RWPE2 (cell line): ENCODE measurements around the gene CDS2.

Source experiments
- ATAC-seq: fragments of 200-7000 bp; cut with Tn5 transposase; 3 replicates; pipeline ENCODE4 v1.9.1; 2021; ENCODE audit warnings: low read depth
- DNase-seq: peaks from one replicate; pipeline ENCODE4 v3.0.0-alpha.2; 2020; ENCODE audit warnings: low spot score
- H3K27ac ChIP-seq: fragments of 450-650 bp; 2 replicates; pipeline ENCODE4 v1.5.1; 2017; ENCODE audit warnings: mild to moderate bottlenecking; ENCODE audit not compliant: poor library complexity, severe bottlenecking
- H3K27me3 ChIP-seq: fragments of 250-450 bp; sonication (Bioruptor Pico); 2 replicates; pipeline ENCODE4 v1.5.1; 2021; ENCODE audit warnings: mild to moderate bottlenecking, moderate library complexity; ENCODE audit not compliant: insufficient read depth, poor library complexity, severe bottlenecking
- H3K36me3 ChIP-seq: fragments of 250-450 bp; sonication (Bioruptor Pico); 2 replicates; pipeline ENCODE4 v1.5.1; 2020; ENCODE audit warnings: low read depth, mild to moderate bottlenecking, moderate library complexity
- H3K4me1 ChIP-seq: fragments of 250-450 bp; sonication (Bioruptor Pico); 2 replicates; pipeline ENCODE4 v1.5.1; 2021; ENCODE audit warnings: mild to moderate bottlenecking, moderate library complexity; ENCODE audit not compliant: insufficient read depth, poor library complexity, severe bottlenecking
- H3K4me3 ChIP-seq: fragments of 250-450 bp; sonication (Bioruptor Pico); 2 replicates; pipeline ENCODE4 v1.5.1; 2021; ENCODE audit warnings: mild to moderate bottlenecking, moderate library complexity; ENCODE audit not compliant: severe bottlenecking
- H3K9me3 ChIP-seq: fragments of 250-450 bp; sonication (Bioruptor Pico); 2 replicates; pipeline ENCODE4 v1.5.1; 2021; ENCODE audit warnings: mild to moderate bottlenecking, moderate library complexity; ENCODE audit not compliant: severe bottlenecking
- TF ChIP-seq, protein P1 (sequence below): fragments of 450-650 bp; IDR thresholded peaks from one replicate; pipeline ENCODE4 v1.5.1; 2017; ENCODE audit warnings: mild to moderate bottlenecking, moderate library complexity; ENCODE audit not compliant: poor library complexity, severe bottlenecking

The CDS2 gene

DNA sequence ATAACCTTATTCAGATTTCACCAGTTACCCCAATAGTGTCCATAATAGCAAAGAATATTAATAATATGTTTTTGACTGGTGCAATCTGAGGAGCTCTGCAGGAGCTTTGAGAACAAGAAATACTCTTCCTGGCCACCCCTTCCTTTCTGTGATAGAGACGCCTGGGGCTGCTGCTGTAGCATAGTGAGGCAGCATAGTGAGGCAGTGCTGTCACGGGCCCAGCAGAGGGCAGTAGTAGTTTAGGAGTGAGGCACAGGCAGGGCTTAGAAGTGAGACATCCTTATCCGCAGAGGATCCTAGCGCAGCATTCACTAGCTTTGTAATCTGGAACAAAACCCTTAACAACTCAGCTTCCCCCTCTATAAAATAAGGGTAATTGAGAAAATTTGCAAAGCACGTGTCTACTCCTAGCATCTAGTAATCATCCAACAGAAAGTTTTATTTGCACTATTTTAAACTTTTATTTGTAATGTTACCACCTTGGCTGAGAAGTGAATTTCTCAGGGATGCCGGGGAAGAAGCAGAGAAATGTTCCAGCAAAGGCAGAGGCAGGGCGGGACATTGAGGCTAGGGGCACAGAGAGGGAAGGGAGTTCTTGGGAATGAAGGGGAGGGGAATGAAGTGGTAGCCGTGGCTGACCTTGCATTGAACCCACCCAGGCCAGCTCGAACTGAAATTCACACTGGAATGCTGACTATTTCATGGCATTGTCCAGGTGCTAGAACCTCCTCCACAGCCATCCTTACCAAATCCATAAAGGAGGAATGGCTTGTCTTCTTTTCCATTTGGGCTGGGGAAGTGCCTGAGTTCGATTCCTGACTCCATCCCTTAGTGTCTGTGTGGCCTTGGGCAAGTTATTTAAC lies 78.8 kb downstream of the CDS2 start:
- Histone ChIP-seq H3K27ac (no peak overlapping the region), H3K4me3 (no peak overlapping the region), H3K4me1 (no peaks in the 10 kb centered on the region), H3K36me3 (no peaks in the 10 kb centered on the region), H3K9me3 (no peaks in the 10 kb centered on the region), H3K27me3 (no peaks in the 10 kb centered on the region)
- TF ChIP-seq, protein P1, sequence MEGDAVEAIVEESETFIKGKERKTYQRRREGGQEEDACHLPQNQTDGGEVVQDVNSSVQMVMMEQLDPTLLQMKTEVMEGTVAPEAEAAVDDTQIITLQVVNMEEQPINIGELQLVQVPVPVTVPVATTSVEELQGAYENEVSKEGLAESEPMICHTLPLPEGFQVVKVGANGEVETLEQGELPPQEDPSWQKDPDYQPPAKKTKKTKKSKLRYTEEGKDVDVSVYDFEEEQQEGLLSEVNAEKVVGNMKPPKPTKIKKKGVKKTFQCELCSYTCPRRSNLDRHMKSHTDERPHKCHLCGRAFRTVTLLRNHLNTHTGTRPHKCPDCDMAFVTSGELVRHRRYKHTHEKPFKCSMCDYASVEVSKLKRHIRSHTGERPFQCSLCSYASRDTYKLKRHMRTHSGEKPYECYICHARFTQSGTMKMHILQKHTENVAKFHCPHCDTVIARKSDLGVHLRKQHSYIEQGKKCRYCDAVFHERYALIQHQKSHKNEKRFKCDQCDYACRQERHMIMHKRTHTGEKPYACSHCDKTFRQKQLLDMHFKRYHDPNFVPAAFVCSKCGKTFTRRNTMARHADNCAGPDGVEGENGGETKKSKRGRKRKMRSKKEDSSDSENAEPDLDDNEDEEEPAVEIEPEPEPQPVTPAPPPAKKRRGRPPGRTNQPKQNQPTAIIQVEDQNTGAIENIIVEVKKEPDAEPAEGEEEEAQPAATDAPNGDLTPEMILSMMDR = peak; percentile 98
- peak; percentile 99 for ATAC-seq
- no peak for DNase-seq

DNA sequence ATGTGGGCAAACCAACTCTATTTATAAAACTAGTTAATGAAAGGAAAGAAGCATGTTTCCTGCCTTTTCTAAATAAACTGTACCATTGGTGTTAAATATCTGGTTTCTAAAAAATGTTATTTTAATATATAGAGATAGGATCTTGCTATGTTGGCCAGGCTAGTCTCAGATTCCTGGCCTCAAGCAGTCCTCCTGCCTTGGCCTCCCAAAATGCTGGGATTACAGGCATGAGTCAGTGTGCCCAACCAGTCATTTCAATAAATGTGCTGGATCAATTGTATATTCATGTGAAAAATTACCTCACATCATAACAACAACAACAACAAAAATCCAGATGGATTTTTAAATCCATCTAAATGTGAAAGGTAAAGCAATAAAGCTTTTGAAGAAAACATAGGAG lies 80.3 kb downstream of the CDS2 start:
- no peak for DNase-seq
- ATAC-seq = no peak

DNA sequence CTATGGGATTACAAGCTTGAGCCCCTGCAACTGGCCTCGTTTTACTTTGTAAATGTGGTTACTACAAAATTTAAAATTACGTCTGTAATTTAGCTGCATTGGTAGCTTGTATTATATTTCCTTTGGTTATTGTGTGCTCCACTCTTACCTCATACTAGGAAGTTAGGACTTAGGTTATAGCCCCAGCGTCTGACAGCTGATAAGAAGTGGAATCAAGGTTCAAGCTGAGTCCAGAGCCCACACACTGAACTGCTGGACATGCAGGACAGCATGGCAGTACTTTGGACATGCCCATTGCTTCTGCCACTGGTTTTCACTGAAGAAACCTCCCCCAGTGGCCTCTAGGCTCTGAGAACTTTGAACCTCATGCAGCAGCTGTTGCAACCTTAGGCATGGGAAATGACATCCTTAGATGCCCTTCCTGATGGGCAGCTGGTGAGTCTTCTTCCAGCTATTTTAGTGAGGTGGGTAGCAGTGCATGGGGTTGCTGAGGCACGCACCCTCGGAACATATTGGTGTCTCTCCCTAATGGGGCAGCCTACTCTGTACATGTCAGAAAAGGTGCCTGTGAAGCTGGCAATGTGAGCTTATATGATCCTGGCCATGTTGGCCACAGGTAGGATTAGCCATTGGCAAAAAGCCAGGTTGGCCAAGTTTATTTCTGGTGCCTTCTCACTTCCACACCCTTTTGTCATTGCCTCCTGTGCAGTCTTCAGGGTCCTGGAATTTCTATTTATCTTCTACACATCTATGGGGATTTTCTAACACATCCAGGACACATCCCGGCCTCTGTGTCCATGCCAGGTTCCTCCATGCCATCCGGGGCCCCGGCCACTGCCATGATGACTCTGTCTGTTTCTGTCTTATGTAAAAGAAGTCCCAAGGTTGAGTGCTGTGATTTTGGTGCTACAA lies 85.3 kb downstream of the CDS2 start:
- ATAC-seq (no peak), DNase-seq (no peak)
- H3K4me3 ChIP-seq = no peak overlapping the region
- TF ChIP-seq, protein P1 = no peak
- no peaks in the 10 kb centered on the region for H3K27me3 ChIP-seq
- H3K27ac ChIP-seq = no peak overlapping the region
- H3K4me1 ChIP-seq = no peaks in the 10 kb centered on the region
- no peaks in the 10 kb centered on the region for H3K9me3 ChIP-seq
- no peaks in the 10 kb centered on the region for H3K36me3 ChIP-seq

More for the DNA sequence above, 80.3 kb downstream of the CDS2 start:
- Histone ChIP-seq H3K27ac (no peak overlapping the region), H3K36me3 (no peaks in the 10 kb centered on the region), H3K4me1 (no peaks in the 10 kb centered on the region), H3K9me3 (no peaks in the 10 kb centered on the region), H3K27me3 (no peaks in the 10 kb centered on the region), H3K4me3 (no peak overlapping the region)
- TF ChIP-seq, protein P1 = no peak

DNA sequence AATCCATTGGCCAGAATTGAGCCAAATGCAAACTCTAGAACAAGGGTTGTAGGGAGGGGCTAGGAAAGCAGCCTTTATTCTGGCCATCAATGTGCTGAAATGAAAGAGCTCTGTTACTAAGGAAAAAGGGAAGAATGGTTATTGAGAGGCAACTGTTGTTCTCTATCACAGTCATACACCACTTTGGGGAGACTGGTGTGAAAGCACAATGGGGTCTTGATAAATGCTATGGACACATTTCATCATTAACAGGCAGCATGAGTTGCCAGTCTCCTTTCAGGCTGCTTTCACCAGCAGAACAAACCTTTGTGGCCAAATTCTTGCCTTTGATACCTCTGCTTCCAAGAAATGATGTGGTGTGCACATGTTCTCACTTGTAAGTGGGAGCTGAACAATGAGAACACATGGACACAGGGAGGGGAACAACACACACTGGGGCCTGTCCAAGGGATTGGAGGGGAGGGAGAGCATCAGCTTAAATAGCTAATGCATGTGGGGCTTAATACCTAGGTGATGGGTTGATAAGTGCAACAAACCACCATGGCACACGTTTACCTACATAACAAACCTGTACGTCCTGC lies 86.2 kb downstream of the CDS2 start:
- H3K27ac ChIP-seq = no peak overlapping the region
- no peaks in the 10 kb centered on the region for H3K4me1 ChIP-seq
- no peaks in the 10 kb centered on the region for H3K27me3 ChIP-seq
- H3K9me3 ChIP-seq = no peaks in the 10 kb centered on the region
- no peak overlapping the region for H3K4me3 ChIP-seq
- TF ChIP-seq, protein P1 = no peak
- no peak for ATAC-seq
- no peak for DNase-seq
- no peaks in the 10 kb centered on the region for H3K36me3 ChIP-seq
